Glutamatergic neuron (in vitro differentiated cells): Measurements from ENCODE around the gene FARS2. TPM values are rescaled to one million over a fixed set of nuclear protein-coding genes. Genes with fewer than 3 reads are reported as not detected.

Experiments
- DNase-seq: peaks from one replicate; pipeline ENCODE4 v3.0.0; 2022
- H3K27ac Mint-ChIP-seq: one replicate; pipeline ENCODE4 v1.8.0; 2020; ENCODE audit warnings: mild to moderate bottlenecking, mixed read lengths, inconsistent platforms; ENCODE audit not compliant: unreplicated experiment
- H3K27me3 Mint-ChIP-seq: one replicate; pipeline ENCODE4 v1.8.0; 2020; ENCODE audit warnings: mild to moderate bottlenecking, moderate library complexity, mixed read lengths, inconsistent platforms; ENCODE audit not compliant: unreplicated experiment
- H3K36me3 Mint-ChIP-seq: one replicate; pipeline ENCODE4 v1.8.0; 2020; ENCODE audit warnings: mild to moderate bottlenecking, mixed read lengths, inconsistent platforms; ENCODE audit not compliant: unreplicated experiment
- H3K4me1 Mint-ChIP-seq: one replicate; pipeline ENCODE4 v1.8.0; 2020; ENCODE audit warnings: mild to moderate bottlenecking, low read depth, mixed read lengths, inconsistent platforms; ENCODE audit not compliant: unreplicated experiment
- H3K4me3 Mint-ChIP-seq: one replicate; pipeline ENCODE4 v1.8.0; 2020; ENCODE audit warnings: mild to moderate bottlenecking, mixed read lengths, inconsistent platforms; ENCODE audit not compliant: unreplicated experiment
- H3K9me3 Mint-ChIP-seq: one replicate; pipeline ENCODE4 v1.8.0; 2020; ENCODE audit warnings: mild to moderate bottlenecking, moderate library complexity, mixed read lengths, inconsistent platforms; ENCODE audit not compliant: unreplicated experiment
- total RNA-seq: library from RNA; stranded (reverse); fragmentation: NEBNext Ultra II Directional; extraction: Animal tissue kit (Norgen Biotek cat#: 25700); gene quantifications from one replicate; pipeline ENCODE4 v1.2.1, GENCODE V29; 2021; ENCODE audit not compliant: unreplicated experiment
- TF ChIP-seq, protein P1 (sequence below): fragments of 200-600 bp; sonication (generic); IDR thresholded peaks from one replicate; pipeline ENCODE4 v1.5.0; 2021; ENCODE audit not compliant: partially characterized antibody, unreplicated experiment

Gene FARS2
- total RNA-seq, 1 donor from 2014 or later, result 14.2 TPM

- no peak overlapping the region for H3K27ac Mint-ChIP-seq
- DNase-seq, result no peak
- H3K36me3 Mint-ChIP-seq, result no peaks in the 10 kb centered on the region
- TF ChIP-seq, protein P1, sequence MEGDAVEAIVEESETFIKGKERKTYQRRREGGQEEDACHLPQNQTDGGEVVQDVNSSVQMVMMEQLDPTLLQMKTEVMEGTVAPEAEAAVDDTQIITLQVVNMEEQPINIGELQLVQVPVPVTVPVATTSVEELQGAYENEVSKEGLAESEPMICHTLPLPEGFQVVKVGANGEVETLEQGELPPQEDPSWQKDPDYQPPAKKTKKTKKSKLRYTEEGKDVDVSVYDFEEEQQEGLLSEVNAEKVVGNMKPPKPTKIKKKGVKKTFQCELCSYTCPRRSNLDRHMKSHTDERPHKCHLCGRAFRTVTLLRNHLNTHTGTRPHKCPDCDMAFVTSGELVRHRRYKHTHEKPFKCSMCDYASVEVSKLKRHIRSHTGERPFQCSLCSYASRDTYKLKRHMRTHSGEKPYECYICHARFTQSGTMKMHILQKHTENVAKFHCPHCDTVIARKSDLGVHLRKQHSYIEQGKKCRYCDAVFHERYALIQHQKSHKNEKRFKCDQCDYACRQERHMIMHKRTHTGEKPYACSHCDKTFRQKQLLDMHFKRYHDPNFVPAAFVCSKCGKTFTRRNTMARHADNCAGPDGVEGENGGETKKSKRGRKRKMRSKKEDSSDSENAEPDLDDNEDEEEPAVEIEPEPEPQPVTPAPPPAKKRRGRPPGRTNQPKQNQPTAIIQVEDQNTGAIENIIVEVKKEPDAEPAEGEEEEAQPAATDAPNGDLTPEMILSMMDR, result no peak
- peaks cover 3% of the 10 kb centered on the region for H3K9me3 Mint-ChIP-seq
- H3K4me3 Mint-ChIP-seq, result peak overlapping the region; percentile 21
- H3K4me1 Mint-ChIP-seq, result peaks cover 38% of the 10 kb centered on the region
- H3K27me3 Mint-ChIP-seq, result no peaks in the 10 kb centered on the region
Measured at GRCh38 chr6:5497896-5498578, 236.7 kb downstream of the FARS2 start.

GRCh38 chr6:5498579-5498899 is 237.2 kb downstream of the FARS2 start:
- H3K9me3 Mint-ChIP-seq, result peaks cover 3% of the 10 kb centered on the region

DNA sequence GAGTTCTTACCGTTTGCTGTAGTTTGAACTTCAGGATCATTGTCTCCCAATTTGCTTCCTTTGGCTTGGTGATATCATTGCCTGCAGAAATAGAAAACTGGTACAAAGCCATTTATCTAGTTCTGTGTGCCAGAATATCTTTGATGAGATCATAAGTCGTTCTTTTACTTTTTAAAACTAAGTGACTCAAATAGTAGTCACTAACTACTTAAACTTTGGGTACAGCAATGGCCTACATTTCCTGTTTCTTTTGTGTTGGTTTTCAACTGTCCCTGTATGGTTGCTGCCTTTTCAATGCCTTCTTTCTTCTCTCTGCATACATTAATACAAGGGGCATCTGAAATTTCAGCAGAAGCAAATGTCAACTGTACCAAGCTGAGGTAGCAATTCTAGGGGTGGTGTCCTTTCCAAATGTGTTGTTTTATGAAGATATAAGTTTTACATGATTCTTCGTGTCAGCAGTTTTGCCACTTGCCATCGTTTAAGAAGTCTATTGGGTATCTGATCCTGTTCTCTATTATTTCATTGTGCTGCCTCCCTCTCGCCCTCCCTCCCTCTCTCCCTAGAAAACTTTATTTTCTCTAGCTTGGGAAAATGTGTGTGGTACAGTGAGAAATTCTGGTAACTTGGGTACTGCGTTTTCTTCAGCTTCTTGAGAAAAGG is 238.5 kb downstream of the FARS2 start:
- Mint-ChIP-seq H3K36me3 (no peaks in the 10 kb centered on the region), H3K27ac (no peak overlapping the region), H3K9me3 (peaks cover 3% of the 10 kb centered on the region), H3K4me1 (peaks cover 38% of the 10 kb centered on the region), H3K4me3 (no peak overlapping the region), H3K27me3 (no peaks in the 10 kb centered on the region)
- DNase-seq, result no peak
- TF ChIP-seq, protein P1, result no peak

More at GRCh38 chr6:5498579-5498899, 237.2 kb downstream of the FARS2 start:
- DNase-seq, result no peak
- TF ChIP-seq, protein P1, result no peak
- H3K27ac Mint-ChIP-seq, result no peak overlapping the region
- H3K4me3 Mint-ChIP-seq, result no peak overlapping the region
- H3K4me1 Mint-ChIP-seq, result peaks cover 38% of the 10 kb centered on the region
- no peaks in the 10 kb centered on the region for H3K36me3 Mint-ChIP-seq
- H3K27me3 Mint-ChIP-seq, result no peaks in the 10 kb centered on the region

- DNase-seq, result no peak
- Mint-ChIP-seq H3K27ac (no peak overlapping the region), H3K4me3 (no peak overlapping the region), H3K27me3 (no peaks in the 10 kb centered on the region), H3K4me1 (peaks cover 25% of the 10 kb centered on the region), H3K9me3 (peaks cover 5% of the 10 kb centered on the region), H3K36me3 (no peaks in the 10 kb centered on the region)
- TF ChIP-seq, protein P1, result no peak
Measured at GRCh38 chr6:5501837-5502236, 240.5 kb downstream of the FARS2 start.

GRCh38 chr6:5504078-5504477 is 242.8 kb downstream of the FARS2 start:
- DNase-seq, result no peak
- Mint-ChIP-seq H3K4me3 (no peak overlapping the region), H3K27me3 (no peaks in the 10 kb centered on the region), H3K27ac (no peak overlapping the region), H3K9me3 (peaks cover 5% of the 10 kb centered on the region), H3K36me3 (no peaks in the 10 kb centered on the region), H3K4me1 (peaks cover 28% of the 10 kb centered on the region)
- TF ChIP-seq, protein P1, result no peak
